Measurements from ENCODE around the gene GRPEL2. TPM values are rescaled to one million over a fixed set of nuclear protein-coding genes. Genes with fewer than 3 reads are reported as not detected.

Gene GRPEL2
- total and polyA plus RNA-seq, 2 donors (not counting 3 experiments of a cell fraction or from before 2014, with no cell fraction given): 7.6 to 32.5 TPM

DNA sequence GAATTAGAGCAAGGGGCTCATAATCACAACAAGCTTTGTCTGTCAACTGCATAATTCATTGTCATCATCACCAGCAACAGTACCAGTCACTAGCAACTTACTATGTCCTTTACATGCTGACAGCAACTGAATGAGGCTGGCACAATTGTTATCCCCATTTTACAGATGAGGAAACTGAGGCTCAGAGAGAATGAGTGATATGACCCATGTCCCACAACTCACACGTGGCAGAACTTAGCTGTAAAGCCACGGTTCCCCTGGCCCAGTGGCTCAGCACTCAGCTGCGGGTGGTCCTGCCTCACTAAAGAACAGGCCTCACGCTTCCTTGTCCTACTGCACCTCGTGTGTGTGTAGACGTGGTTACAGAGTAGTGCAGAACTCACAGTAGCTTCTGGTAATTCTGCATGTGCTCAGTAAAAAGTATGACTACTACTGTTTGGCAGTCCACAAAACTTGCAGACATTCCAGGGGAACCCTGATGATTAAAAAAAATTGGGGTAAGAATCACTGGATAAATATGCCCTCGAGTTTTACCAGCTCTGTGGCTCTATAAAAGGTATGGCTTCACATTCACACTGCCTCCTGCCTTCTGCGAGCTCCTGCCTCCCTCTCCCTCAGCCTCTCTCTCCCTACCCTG lies 43.4 kb upstream of the GRPEL2 start:
- Histone ChIP-seq H3K9me1 (replicated peaks; ENCODE audit: control insufficient read depth, extremely low read depth, insufficient read depth, low read length) (no peaks in the 10 kb centered on the region), H3K9me3 (replicated peaks; ENCODE audit: control insufficient read depth, insufficient read depth, low read length) (no peaks in the 10 kb centered on the region), H3K27me3 (ENCODE audit: control insufficient read depth in 2 of 2, insufficient read depth in 2 of 2, low read length in 2 of 2) (no peaks in the 10 kb centered on the region), H3K27ac (ENCODE audit: insufficient read depth, low read depth, low read length) (no peak overlapping the region), H2AFZ (ENCODE audit: low read depth, low read length) (no peak overlapping the region), H3K4me1 (ENCODE audit: control insufficient read depth, extremely low read depth, insufficient read depth, low read length) (peaks cover 25% of the 10 kb centered on the region), H3K4me3 (replicated peaks in 1 of 3; ENCODE audit: insufficient read depth in 1 of 3, low read depth in 1 of 3, low read length in 3 of 3) (no peak overlapping the region), H3K36me3 (ENCODE audit: control insufficient read depth in 2 of 2, extremely low read depth in 1 of 2, insufficient read depth in 2 of 2, low read length in 2 of 2) (no peaks in the 10 kb centered on the region), H4K20me1 (replicated peaks; ENCODE audit: control insufficient read depth, extremely low read depth, insufficient read depth, low read length) (no peaks in the 10 kb centered on the region), H3K4me2 (ENCODE audit: insufficient read depth, low read length) (no peak overlapping the region), H3K79me2 (ENCODE audit: control insufficient read depth, insufficient read depth, low read length) (no peaks in the 10 kb centered on the region), H3K9ac (replicated peaks; ENCODE audit: extremely low read depth, insufficient read depth, low read length) (no peak overlapping the region)
- no peak for TF ChIP-seq MYC (IDR thresholded peaks at IDR 0.05; ENCODE audit: low read depth, low read length)
- TF ChIP-seq EZH2 (IDR thresholded peaks at IDR 0.05; ENCODE audit: borderline replicate concordance, low read depth, low read length, severe bottlenecking): no peak
- no peak for TF ChIP-seq GATA2 (IDR thresholded peaks at IDR 0.05; ENCODE audit: insufficient read depth, insufficient read length, low read depth, low read length)
- TF ChIP-seq POLR2A (IDR thresholded peaks at IDR 0.05; ENCODE audit: low read depth, low read length): no peak
- TF ChIP-seq, protein P1, sequence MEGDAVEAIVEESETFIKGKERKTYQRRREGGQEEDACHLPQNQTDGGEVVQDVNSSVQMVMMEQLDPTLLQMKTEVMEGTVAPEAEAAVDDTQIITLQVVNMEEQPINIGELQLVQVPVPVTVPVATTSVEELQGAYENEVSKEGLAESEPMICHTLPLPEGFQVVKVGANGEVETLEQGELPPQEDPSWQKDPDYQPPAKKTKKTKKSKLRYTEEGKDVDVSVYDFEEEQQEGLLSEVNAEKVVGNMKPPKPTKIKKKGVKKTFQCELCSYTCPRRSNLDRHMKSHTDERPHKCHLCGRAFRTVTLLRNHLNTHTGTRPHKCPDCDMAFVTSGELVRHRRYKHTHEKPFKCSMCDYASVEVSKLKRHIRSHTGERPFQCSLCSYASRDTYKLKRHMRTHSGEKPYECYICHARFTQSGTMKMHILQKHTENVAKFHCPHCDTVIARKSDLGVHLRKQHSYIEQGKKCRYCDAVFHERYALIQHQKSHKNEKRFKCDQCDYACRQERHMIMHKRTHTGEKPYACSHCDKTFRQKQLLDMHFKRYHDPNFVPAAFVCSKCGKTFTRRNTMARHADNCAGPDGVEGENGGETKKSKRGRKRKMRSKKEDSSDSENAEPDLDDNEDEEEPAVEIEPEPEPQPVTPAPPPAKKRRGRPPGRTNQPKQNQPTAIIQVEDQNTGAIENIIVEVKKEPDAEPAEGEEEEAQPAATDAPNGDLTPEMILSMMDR (IDR thresholded peaks at IDR 0.05; ENCODE audit: extremely low read depth in 1 of 2, insufficient read depth in 1 of 2, low read depth in 1 of 2, low read length in 2 of 2): no peak
- no peak for TF ChIP-seq FOS (IDR thresholded peaks at IDR 0.05; ENCODE audit: borderline replicate concordance, insufficient read depth, low read length)
- TF ChIP-seq, protein P2, sequence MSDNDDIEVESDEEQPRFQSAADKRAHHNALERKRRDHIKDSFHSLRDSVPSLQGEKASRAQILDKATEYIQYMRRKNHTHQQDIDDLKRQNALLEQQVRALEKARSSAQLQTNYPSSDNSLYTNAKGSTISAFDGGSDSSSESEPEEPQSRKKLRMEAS (IDR thresholded peaks at IDR 0.05; ENCODE audit: insufficient read depth, insufficient read length): no peak
- no peak for TF ChIP-seq JUN (IDR thresholded peaks at IDR 0.05; ENCODE audit: borderline replicate concordance, insufficient read depth, insufficient read length, low read depth)
- no peak for TF ChIP-seq POLR2AphosphoS5 (IDR thresholded peaks at IDR 0.05; ENCODE audit: insufficient read depth, low read depth, low read length)
- dilution Hi-C loops (cut with MboI; ENCODE audit: extremely low pct_ligation_motif_present, low sequenced_read_pairs) (no loop called here), intact Hi-C loops (cut with micrococcal nuclease) (no loop called here)
- POLR2A ChIA-PET: no interaction called here
- CTCF ChIA-PET: interaction anchor here (1.2 to 2.1 kb wide), 2 partner anchors 15 to 37 kb away, joined by 4 to 8 read pairs; no protein-coding TSS in a partner anchor
- FAIRE-seq: no peak
- DNase-seq (ENCODE audit: low read depth, low spot score): no peak
- BruUV-seq (replicated peaks): no TSS peak
